ENCODE results near the gene ZNF609.

Gene ZNF609

GRCh38 chr15:64691896-64692565 lies 231.7 kb downstream of the ZNF609 start:
- no peak for DNase-seq (ENCODE audit: low read depth, low spot score)

GRCh38 chr15:64693134-64693533 lies 232.8 kb downstream of the ZNF609 start:
- DNase-seq (ENCODE audit: low read depth, low spot score) = no peak

GRCh38 chr15:64694816-64695215 lies 234.4 kb downstream of the ZNF609 start:
- DNase-seq (ENCODE audit: low read depth, low spot score) = no peak

GRCh38 chr15:64695561-64695992 lies 235.2 kb downstream of the ZNF609 start:
- no peak for DNase-seq (ENCODE audit: low read depth, low spot score)

- no peak for DNase-seq (ENCODE audit: low read depth, low spot score)
Measured at GRCh38 chr15:64696481-64696880, 236.1 kb downstream of the ZNF609 start.

GRCh38 chr15:64697911-64698369 lies 237.6 kb downstream of the ZNF609 start:
- DNase-seq (ENCODE audit: low read depth, low spot score) = no peak

- DNase-seq (ENCODE audit: low read depth, low spot score) = no peak
Measured at GRCh38 chr15:64698823-64699222, 238.4 kb downstream of the ZNF609 start.

- DNase-seq (ENCODE audit: low read depth, low spot score) = no peak
Measured at GRCh38 chr15:64699751-64700388, 239.5 kb downstream of the ZNF609 start.

GRCh38 chr15:64701051-64701450 lies 240.7 kb downstream of the ZNF609 start:
- DNase-seq (ENCODE audit: low read depth, low spot score) = no peak

GRCh38 chr15:64701482-64702184 lies 241.3 kb downstream of the ZNF609 start:
- DNase-seq (ENCODE audit: low read depth, low spot score) = no peak

- DNase-seq (ENCODE audit: low read depth, low spot score) = peak; percentile 95
Measured at GRCh38 chr15:64702816-64703631, 242.6 kb downstream of the ZNF609 start.

- DNase-seq (ENCODE audit: low read depth, low spot score) = no peak
Measured at GRCh38 chr15:64703632-64703959, 243.2 kb downstream of the ZNF609 start.

GRCh38 chr15:64705006-64705405 lies 244.6 kb downstream of the ZNF609 start:
- DNase-seq (ENCODE audit: low read depth, low spot score) = no peak

GRCh38 chr15:64706011-64706911 lies 245.9 kb downstream of the ZNF609 start:
- no peak for DNase-seq (ENCODE audit: low read depth, low spot score)

- no peak for DNase-seq (ENCODE audit: low read depth, low spot score)
Measured at GRCh38 chr15:64710676-64711428, 250.5 kb downstream of the ZNF609 start.

- DNase-seq (ENCODE audit: low read depth, low spot score) = no peak
Measured at GRCh38 chr15:64712353-64712752, 252.0 kb downstream of the ZNF609 start.

GRCh38 chr15:64713592-64713991 lies 253.2 kb downstream of the ZNF609 start:
- DNase-seq (ENCODE audit: low read depth, low spot score) = no peak

- DNase-seq (ENCODE audit: low read depth, low spot score) = no peak
Measured at GRCh38 chr15:64716452-64716851, 256.1 kb downstream of the ZNF609 start.

- no peak for DNase-seq (ENCODE audit: low read depth, low spot score)
Measured at GRCh38 chr15:64717130-64717529, 256.8 kb downstream of the ZNF609 start.

All from activated CD4-positive, CD25-positive, alpha-beta regulatory T cell treated with anti-CD3 and anti-CD28 coated beads, Interleukin-2, amount 50 U/mL, for 16 hours (primary cell).